Neural progenitor cell (in vitro differentiated cells): ENCODE data around the gene LDLRAD2. TPM values are rescaled to one million over a fixed set of nuclear protein-coding genes. Genes with fewer than 3 reads are reported as not detected.

Experiments used
- DNase-seq: peaks from one replicate; pipeline ENCODE4 v3.0.0-alpha.2; 2016; ENCODE audit warnings: low spot score
- H2AFZ ChIP-seq: fragments of 200-600 bp; sonication (generic); replicated peaks from 2 replicates; pipeline ENCODE4 v1.6.1; 2016; ENCODE audit warnings: antibody characterized with exemption
- H3F3A ChIP-seq: fragments of 200-600 bp; sonication (generic); 2 replicates; pipeline ENCODE4 v1.6.1; 2016; ENCODE audit warnings: antibody characterized with exemption, low read depth
- H3K27ac ChIP-seq: fragments of 200-600 bp; sonication (generic); 2 replicates; pipeline ENCODE4 v1.5.1; 2016; ENCODE audit warnings: mild to moderate bottlenecking
- H3K27me3 ChIP-seq: fragments of 200-600 bp; sonication (generic); 2 replicates; pipeline ENCODE4 v1.6.1; 2016; ENCODE audit warnings: mild to moderate bottlenecking, moderate library complexity
- H3K36me3 ChIP-seq: fragments of 200-600 bp; sonication (generic); 2 replicates; pipeline ENCODE4 v1.5.1; 2016
- H3K4me1 ChIP-seq: fragments of 200-600 bp; sonication (generic); 2 replicates; pipeline ENCODE4 v1.6.1; 2016; ENCODE audit warnings: mixed run types
- H3K4me2 ChIP-seq: fragments of 200-600 bp; sonication (generic); 2 replicates; pipeline ENCODE4 v1.6.1; 2016
- H3K4me3 ChIP-seq: fragments of 200-600 bp; sonication (generic); 2 replicates; pipeline ENCODE4 v1.5.1; 2016
- H3K79me2 ChIP-seq: fragments of 200-600 bp; sonication (generic); 2 replicates; pipeline ENCODE4 v1.6.1; 2016; ENCODE audit warnings: low read depth
- H3K9ac ChIP-seq: fragments of 200-600 bp; sonication (generic); 2 replicates; pipeline ENCODE4 v1.6.1; 2016
- H3K9me3 ChIP-seq: fragments of 200-600 bp; sonication (generic); 2 replicates; pipeline ENCODE4 v1.5.1; 2016; ENCODE audit warnings: low read depth
- H4K20me1 ChIP-seq: fragments of 200-600 bp; sonication (generic); 2 replicates; pipeline ENCODE4 v1.6.1; 2016; ENCODE audit warnings: low read depth
- H3K27ac Mint-ChIP-seq: 3 replicates; pipeline ENCODE4 v1.8.0; 2021; ENCODE audit warnings: mixed read lengths
- H3K27me3 Mint-ChIP-seq: 2 replicates; pipeline ENCODE4 v1.8.0; 2022; ENCODE audit warnings: low read depth, mild to moderate bottlenecking, inconsistent platforms, moderate library complexity, mixed read lengths; ENCODE audit not compliant: insufficient read depth
- H3K36me3 Mint-ChIP-seq: 3 replicates; pipeline ENCODE4 v1.8.0; 2021; ENCODE audit warnings: mixed read lengths
- H3K4me1 Mint-ChIP-seq: 3 replicates; pipeline ENCODE4 v1.8.0; 2021; ENCODE audit warnings: mixed read lengths
- H3K4me3 Mint-ChIP-seq: 3 replicates; pipeline ENCODE4 v1.8.0; 2021; ENCODE audit warnings: mild to moderate bottlenecking, moderate library complexity, mixed read lengths
- H3K9me3 Mint-ChIP-seq: 3 replicates; pipeline ENCODE4 v1.8.0; 2020; ENCODE audit warnings: mixed read lengths
- CTCF ChIP-seq: fragments of 200-600 bp; sonication (generic); IDR thresholded peaks from 2 replicates; pipeline ENCODE4 v1.5.1; 2017; ENCODE audit warnings: antibody characterized with exemption, mild to moderate bottlenecking
- EZH2 ChIP-seq: fragments of 200-600 bp; sonication (generic); IDR thresholded peaks from 2 replicates; pipeline ENCODE4 v1.6.1; 2017; ENCODE audit warnings: antibody characterized with exemption, mild to moderate bottlenecking, moderate library complexity
- EZH2phosphoT487 ChIP-seq: fragments of 200-600 bp; sonication (generic); IDR thresholded peaks from 2 replicates; pipeline ENCODE4 v1.6.1; 2017; ENCODE audit warnings: antibody characterized with exemption
- total RNA-seq: library from RNA; depleted of rRNA; stranded (reverse); fragments of >200 nt; gene quantifications from 2 replicates; pipeline ENCODE4 v1.2.3, GENCODE V29; 2015; ENCODE audit warnings: low replicate concordance

LDLRAD2 gene
- total RNA-seq, 1 donor from 2014 or later, result 0.67 TPM

DNA sequence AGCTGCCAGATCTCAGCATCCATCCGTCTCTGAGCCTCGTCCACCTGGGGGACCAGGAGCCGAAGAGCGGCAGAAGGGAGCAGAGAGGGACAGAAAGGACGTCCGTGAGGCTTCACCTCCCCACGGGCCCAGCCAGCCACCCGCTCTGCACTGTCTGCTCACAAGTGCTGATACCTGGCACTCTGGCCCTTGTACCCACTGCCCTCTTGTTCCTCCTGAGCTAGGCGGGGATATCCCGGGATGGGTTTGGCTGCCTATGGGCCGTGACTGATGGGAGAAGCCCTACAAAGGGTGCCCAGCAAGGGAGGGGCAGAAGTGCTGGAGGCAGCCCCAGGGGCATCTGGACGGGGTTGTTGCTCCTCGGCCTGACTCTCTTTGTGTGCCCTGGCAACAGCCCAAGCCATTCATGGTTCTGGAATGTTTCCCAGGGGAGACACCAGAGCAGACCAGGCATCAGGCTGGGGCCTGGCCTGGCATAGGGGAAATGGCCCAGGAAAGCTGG lies 57.6 kb downstream of the LDLRAD2 start:
- Histone ChIP-seq H3K4me2 (no peak overlapping the region), H3K36me3 (no peaks in the 10 kb centered on the region), H3F3A (no peaks in the 10 kb centered on the region), H3K9ac (no peak overlapping the region), H3K4me3 (no peak overlapping the region), H3K27ac (no peak overlapping the region), H3K9me3 (no peaks in the 10 kb centered on the region), H3K27me3 (no peaks in the 10 kb centered on the region), H4K20me1 (peaks cover 6% of the 10 kb centered on the region), H3K4me1 (peaks cover 15% of the 10 kb centered on the region), H2AFZ (no peak overlapping the region), H3K79me2 (no peaks in the 10 kb centered on the region)
- TF ChIP-seq EZH2phosphoT487 (no peak), EZH2 (no peak), CTCF (no peak)
- Mint-ChIP-seq H3K4me1 (peaks cover 30% of the 10 kb centered on the region), H3K36me3 (peaks cover 4% of the 10 kb centered on the region), H3K27me3 (no peaks in the 10 kb centered on the region), H3K9me3 (no peaks in the 10 kb centered on the region), H3K27ac (no peak overlapping the region), H3K4me3 (no peak overlapping the region)
- DNase-seq, result no peak

DNA sequence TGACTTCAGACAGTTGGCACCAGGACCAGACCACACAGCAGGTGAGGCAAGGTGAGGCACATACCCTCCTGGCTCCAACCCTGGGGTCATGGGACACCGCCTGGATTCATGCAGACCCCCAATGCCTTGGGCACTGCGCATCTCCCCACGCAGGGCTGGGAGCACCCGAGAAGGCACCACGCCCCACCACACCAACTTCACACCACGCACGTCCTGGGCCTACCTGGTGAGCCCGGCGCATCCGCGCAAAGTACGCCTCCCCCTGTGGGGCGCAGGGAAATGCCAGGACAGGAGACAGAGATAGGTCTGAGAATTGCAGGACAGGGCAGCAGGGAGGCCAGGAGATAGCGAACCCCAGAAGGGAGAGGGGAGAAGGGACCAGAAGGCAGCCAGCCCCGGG lies 58.5 kb downstream of the LDLRAD2 start:
- H3K36me3 Mint-ChIP-seq, result peaks cover 4% of the 10 kb centered on the region
- Histone ChIP-seq H3K27ac (no peak overlapping the region), H3K27me3 (no peaks in the 10 kb centered on the region), H2AFZ (no peak overlapping the region), H3K9me3 (no peaks in the 10 kb centered on the region), H3K4me1 (peaks cover 15% of the 10 kb centered on the region), H3K4me2 (no peak overlapping the region), H3K36me3 (no peaks in the 10 kb centered on the region), H3F3A (no peaks in the 10 kb centered on the region), H3K9ac (no peak overlapping the region), H3K79me2 (no peaks in the 10 kb centered on the region), H3K4me3 (no peak overlapping the region), H4K20me1 (peaks cover 6% of the 10 kb centered on the region)
- H3K4me1 Mint-ChIP-seq, result peaks cover 27% of the 10 kb centered on the region
- H3K27ac Mint-ChIP-seq, result no peak overlapping the region
- H3K9me3 Mint-ChIP-seq, result no peaks in the 10 kb centered on the region
- no peaks in the 10 kb centered on the region for H3K27me3 Mint-ChIP-seq
- no peak overlapping the region for H3K4me3 Mint-ChIP-seq
- no peak for DNase-seq
- TF ChIP-seq EZH2, result no peak
- no peak for TF ChIP-seq CTCF
- no peak for TF ChIP-seq EZH2phosphoT487

DNA sequence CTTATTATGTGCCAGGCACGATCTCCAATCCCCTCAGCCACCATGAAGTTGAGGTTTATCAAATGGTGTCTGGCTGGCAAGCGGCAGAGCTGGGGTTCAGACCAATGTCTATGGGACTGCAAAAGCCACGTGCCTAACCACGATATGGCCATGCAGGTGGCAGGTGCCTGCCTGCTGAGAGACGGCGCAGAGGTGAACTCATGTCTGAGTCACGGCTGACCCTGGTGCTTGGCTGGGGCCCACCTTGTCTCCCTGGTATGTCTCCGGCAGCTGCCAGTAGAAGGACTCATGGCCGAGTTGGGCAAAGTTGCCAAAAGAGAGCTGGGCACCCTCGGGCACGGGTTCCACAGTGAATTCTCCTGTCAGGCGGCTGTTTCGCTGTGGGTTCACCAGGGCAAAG lies 59.9 kb downstream of the LDLRAD2 start:
- Mint-ChIP-seq H3K4me1 (peaks cover 16% of the 10 kb centered on the region), H3K9me3 (no peaks in the 10 kb centered on the region), H3K27me3 (no peaks in the 10 kb centered on the region), H3K4me3 (no peak overlapping the region), H3K27ac (peak overlapping the region; percentile 50), H3K36me3 (peaks cover 4% of the 10 kb centered on the region)
- Histone ChIP-seq H3K4me1 (peaks cover 5% of the 10 kb centered on the region), H3K36me3 (no peaks in the 10 kb centered on the region), H3K9ac (no peak overlapping the region), H3F3A (no peaks in the 10 kb centered on the region), H2AFZ (no peak overlapping the region), H3K4me3 (no peak overlapping the region), H4K20me1 (no peaks in the 10 kb centered on the region), H3K79me2 (no peaks in the 10 kb centered on the region), H3K27ac (no peak overlapping the region), H3K9me3 (no peaks in the 10 kb centered on the region), H3K27me3 (no peaks in the 10 kb centered on the region), H3K4me2 (no peak overlapping the region)
- TF ChIP-seq EZH2, result no peak
- TF ChIP-seq EZH2phosphoT487, result no peak
- no peak for TF ChIP-seq CTCF
- no peak for DNase-seq
